Tibial nerve (tissue), 4 donors: Measurements from ENCODE around the gene PRPSAP1.
A peak's percentile ranks its signal among the peaks of the same experiment; 100 is the strongest.

Experiments used
- CTCF ChIP-seq, 5 experiments: fragments of 200-600 bp in 3 of 5; fragments of 450-650 bp in 2 of 5; sonication (generic) in 3 of 5; IDR thresholded peaks; one replicate each; pipeline ENCODE4 v1.5.1; 2016 to 2019; ENCODE audit warnings: antibody characterized with exemption in 5 of 5, mild to moderate bottlenecking in 3 of 5, moderate library complexity in 2 of 5
- EP300 ChIP-seq, 2 donors: sonication (generic); formaldehyde crosslinking; IDR thresholded peaks; one replicate each; pipeline ENCODE4 v1.6.1; 2017; ENCODE audit warnings: antibody characterized with exemption in 2 of 2, mild to moderate bottlenecking in 1 of 2
- POLR2A ChIP-seq, 2 donors: fragments of 450-650 bp; IDR thresholded peaks; one replicate each; pipeline ENCODE4 v1.6.1; 2017; ENCODE audit warnings: antibody characterized with exemption in 2 of 2, mild to moderate bottlenecking in 2 of 2, moderate library complexity in 2 of 2

GRCh38 chr17:76353599-76354316, at the start of gene PRPSAP1:
- TF ChIP-seq POLR2A (IDR thresholded peaks at IDR 0.05) (peak in 1 of 2 donors; percentile 70), CTCF (IDR thresholded peaks at IDR 0.05) (peak; percentile 52 to 76 (median 68)), EP300 (IDR thresholded peaks at IDR 0.05) (peak; percentile 67 to 90)
